Measurements from ENCODE around the gene ATAT1. TPM values are rescaled to one million over a fixed set of nuclear protein-coding genes. Genes with fewer than 3 reads are reported as not detected.

The ATAT1 gene
- total RNA-seq, 1 experiment from 2014 or later, result 15.8 TPM

DNA sequence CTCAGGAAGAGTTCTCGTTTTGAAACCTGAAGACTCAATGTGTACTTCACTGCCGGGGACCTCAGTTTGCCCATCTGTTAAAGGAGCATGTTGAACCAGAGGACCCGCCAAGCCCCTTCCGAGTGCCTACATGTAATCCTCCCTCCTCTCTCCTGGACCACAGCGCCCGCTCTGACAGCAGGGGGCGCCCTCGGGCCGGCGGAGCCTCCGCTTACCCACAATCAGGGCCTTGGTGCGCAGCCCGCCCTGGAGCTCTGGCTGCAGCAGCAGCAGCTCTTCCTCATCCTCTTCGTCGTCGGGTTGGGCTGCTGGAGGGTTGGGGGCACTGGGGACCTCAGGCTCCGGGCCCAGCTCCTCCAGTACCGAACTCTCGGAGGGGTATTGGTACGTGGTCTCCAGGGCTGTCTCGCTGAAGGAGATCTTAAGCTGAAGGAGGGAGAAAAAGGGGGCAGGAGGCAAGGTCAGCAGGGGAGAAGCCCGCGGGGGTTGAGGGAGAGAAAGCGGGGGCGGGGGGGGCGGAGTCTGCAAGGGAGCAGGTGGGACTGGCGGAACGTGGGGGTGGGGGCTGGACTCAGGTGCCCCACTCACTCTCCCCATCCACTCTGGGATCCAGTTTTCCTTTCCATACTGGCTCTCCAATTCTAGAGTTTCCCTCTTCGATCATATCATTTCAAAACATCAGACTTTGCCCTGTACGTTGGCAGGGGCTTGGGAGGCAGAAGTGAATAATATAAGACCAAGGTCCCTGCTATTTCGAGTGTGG, 52.5 kb downstream of the ATAT1 start:
- ChIA-PET POLR2A (interaction anchor here (0.6 to 0.7 kb wide), 3 partner anchors 47 to 973 kb away, joined by 3 to 10 read pairs (median 5); partner anchors contain the start of gene BAG6), CTCF (interaction anchor here (0.6 to 1.3 kb wide), 9 partner anchors 9 to 82 kb away, joined by 3 to 11 read pairs (median 4); no protein-coding TSS in a partner anchor)
- no peak for DNase-seq (ENCODE audit: low read depth, low spot score)
- TF ChIP-seq CTCF (IDR thresholded peaks at IDR 0.05), result peak; percentile 98
- no peak for TF ChIP-seq SIN3A (IDR thresholded peaks at IDR 0.05; ENCODE audit: borderline replicate concordance, insufficient read depth, low read depth, low read length)
- peak overlapping the region; percentile 64 for H3K27ac ChIP-seq (ENCODE audit: low read length)
- BruUV-seq (replicated peaks), result no TSS peak
- no peaks in the 10 kb centered on the region for H3K9me3 ChIP-seq (ENCODE audit: control insufficient read depth, insufficient read depth, low read depth, low read length)
- H3K4me3 ChIP-seq (ENCODE audit: low read depth in 2 of 2, low read length in 2 of 2), result peak overlapping the region; percentile 1 to 45; a peak in 3 of 4 replicates
- ATAC-seq, result peak; percentile 78
- in situ Hi-C loops (cut with HindIII; ENCODE audit: low pct_unique_long_range_greater_than_20kb, low sequenced_read_pairs), result no loop called here
- peaks cover 19% of the 10 kb centered on the region for H3K4me1 ChIP-seq (ENCODE audit: control insufficient read depth, insufficient read depth, low read length)
- intact Hi-C loops (cut with micrococcal nuclease; ENCODE audit: unreplicated experiment), result loop anchor here (5.0 kb wide), 1 partner anchor 198 kb away; no protein-coding TSS in a partner anchor
- 0 out of 2 replicates have a peak, but pooled peaks cover 2% of the 10 kb centered on the region for H3K36me3 ChIP-seq (ENCODE audit: control insufficient read depth, insufficient read depth, low read length)
- no peaks in the 10 kb centered on the region for H3K27me3 ChIP-seq (ENCODE audit: control insufficient read depth, insufficient read depth, low read length)

GRCh38 chr6:30679765-30680535, 53.3 kb downstream of the ATAT1 start:
- Histone ChIP-seq H3K9me3 (ENCODE audit: control insufficient read depth, insufficient read depth, low read depth, low read length) (no peaks in the 10 kb centered on the region), H3K4me3 (ENCODE audit: low read depth in 2 of 2, low read length in 2 of 2) (peak overlapping the region; percentile 1 to 45; a peak in 3 of 4 replicates), H3K36me3 (ENCODE audit: control insufficient read depth, insufficient read depth, low read length) (0 out of 2 replicates have a peak, but pooled peaks cover 2% of the 10 kb centered on the region), H3K27ac (ENCODE audit: low read length) (peak overlapping the region; percentile 64), H3K27me3 (ENCODE audit: control insufficient read depth, insufficient read depth, low read length) (no peaks in the 10 kb centered on the region), H3K4me1 (ENCODE audit: control insufficient read depth, insufficient read depth, low read length) (peaks cover 20% of the 10 kb centered on the region)
- in situ Hi-C loops (cut with HindIII; ENCODE audit: low pct_unique_long_range_greater_than_20kb, low sequenced_read_pairs), result no loop called here
- no TSS peak for BruUV-seq (replicated peaks)
- ATAC-seq (peak; percentile 8; the same call in 1 of the 2 replicates), DNase-seq (ENCODE audit: low read depth, low spot score) (no peak)
- POLR2A ChIA-PET, result interaction anchor here (0.7 kb wide), 1 partner anchor 58 kb away, joined by 12 read pairs; no protein-coding TSS in a partner anchor
- CTCF ChIA-PET, result interaction anchor here (0.6 to 1.3 kb wide), 5 partner anchors 8 to 51 kb away, joined by 3 to 11 read pairs (median 5); no protein-coding TSS in a partner anchor
- intact Hi-C loops (cut with micrococcal nuclease; ENCODE audit: unreplicated experiment), result loop anchor here (2.0 to 5.0 kb wide), 3 partner anchors 51 to 407 kb away; no protein-coding TSS in a partner anchor
- TF ChIP-seq, protein P1, sequence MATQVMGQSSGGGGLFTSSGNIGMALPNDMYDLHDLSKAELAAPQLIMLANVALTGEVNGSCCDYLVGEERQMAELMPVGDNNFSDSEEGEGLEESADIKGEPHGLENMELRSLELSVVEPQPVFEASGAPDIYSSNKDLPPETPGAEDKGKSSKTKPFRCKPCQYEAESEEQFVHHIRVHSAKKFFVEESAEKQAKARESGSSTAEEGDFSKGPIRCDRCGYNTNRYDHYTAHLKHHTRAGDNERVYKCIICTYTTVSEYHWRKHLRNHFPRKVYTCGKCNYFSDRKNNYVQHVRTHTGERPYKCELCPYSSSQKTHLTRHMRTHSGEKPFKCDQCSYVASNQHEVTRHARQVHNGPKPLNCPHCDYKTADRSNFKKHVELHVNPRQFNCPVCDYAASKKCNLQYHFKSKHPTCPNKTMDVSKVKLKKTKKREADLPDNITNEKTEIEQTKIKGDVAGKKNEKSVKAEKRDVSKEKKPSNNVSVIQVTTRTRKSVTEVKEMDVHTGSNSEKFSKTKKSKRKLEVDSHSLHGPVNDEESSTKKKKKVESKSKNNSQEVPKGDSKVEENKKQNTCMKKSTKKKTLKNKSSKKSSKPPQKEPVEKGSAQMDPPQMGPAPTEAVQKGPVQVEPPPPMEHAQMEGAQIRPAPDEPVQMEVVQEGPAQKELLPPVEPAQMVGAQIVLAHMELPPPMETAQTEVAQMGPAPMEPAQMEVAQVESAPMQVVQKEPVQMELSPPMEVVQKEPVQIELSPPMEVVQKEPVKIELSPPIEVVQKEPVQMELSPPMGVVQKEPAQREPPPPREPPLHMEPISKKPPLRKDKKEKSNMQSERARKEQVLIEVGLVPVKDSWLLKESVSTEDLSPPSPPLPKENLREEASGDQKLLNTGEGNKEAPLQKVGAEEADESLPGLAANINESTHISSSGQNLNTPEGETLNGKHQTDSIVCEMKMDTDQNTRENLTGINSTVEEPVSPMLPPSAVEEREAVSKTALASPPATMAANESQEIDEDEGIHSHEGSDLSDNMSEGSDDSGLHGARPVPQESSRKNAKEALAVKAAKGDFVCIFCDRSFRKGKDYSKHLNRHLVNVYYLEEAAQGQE (IDR thresholded peaks at IDR 0.05; ENCODE audit: insufficient read depth in 1 of 2, low read depth in 2 of 2, low read length in 1 of 2), result no peak
- TF ChIP-seq CTCF (IDR thresholded peaks at IDR 0.05), result no peak
- no peak for TF ChIP-seq SIN3A (IDR thresholded peaks at IDR 0.05; ENCODE audit: borderline replicate concordance, insufficient read depth, low read depth, low read length)
- no peak for TF ChIP-seq POLR2AphosphoS5 (IDR thresholded peaks at IDR 0.05; ENCODE audit: low read depth, low read length)
- TF ChIP-seq TCF7L2 (IDR thresholded peaks at IDR 0.05; ENCODE audit: low read depth, low read length), result no peak

All from Panc1 (cell line).